Measurements from ENCODE around the gene SLCO3A1.

DNA sequence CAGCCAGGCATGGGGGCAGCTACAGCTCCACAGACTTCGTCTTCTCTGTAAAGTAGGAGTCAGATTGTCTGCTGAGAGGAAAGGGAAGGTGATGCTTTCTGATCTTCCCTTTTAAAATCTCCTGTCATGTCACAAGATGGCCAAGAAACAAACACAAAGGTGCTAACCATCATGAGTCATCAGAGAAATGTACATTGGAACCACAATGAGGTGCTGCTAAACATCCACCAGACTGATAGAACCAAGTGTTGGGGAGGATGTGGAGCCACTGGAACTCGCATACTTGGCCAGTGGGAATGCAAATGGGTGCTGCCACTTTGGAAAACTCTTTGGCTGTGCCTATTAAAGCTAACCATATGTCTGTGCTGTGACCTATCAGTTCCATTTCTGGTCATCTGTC lies 268.8 kb downstream of the SLCO3A1 start:
- TF ChIP-seq, protein P1, sequence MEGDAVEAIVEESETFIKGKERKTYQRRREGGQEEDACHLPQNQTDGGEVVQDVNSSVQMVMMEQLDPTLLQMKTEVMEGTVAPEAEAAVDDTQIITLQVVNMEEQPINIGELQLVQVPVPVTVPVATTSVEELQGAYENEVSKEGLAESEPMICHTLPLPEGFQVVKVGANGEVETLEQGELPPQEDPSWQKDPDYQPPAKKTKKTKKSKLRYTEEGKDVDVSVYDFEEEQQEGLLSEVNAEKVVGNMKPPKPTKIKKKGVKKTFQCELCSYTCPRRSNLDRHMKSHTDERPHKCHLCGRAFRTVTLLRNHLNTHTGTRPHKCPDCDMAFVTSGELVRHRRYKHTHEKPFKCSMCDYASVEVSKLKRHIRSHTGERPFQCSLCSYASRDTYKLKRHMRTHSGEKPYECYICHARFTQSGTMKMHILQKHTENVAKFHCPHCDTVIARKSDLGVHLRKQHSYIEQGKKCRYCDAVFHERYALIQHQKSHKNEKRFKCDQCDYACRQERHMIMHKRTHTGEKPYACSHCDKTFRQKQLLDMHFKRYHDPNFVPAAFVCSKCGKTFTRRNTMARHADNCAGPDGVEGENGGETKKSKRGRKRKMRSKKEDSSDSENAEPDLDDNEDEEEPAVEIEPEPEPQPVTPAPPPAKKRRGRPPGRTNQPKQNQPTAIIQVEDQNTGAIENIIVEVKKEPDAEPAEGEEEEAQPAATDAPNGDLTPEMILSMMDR (conservative IDR thresholded peaks at IDR 0.05; ENCODE audit: low read length): no peak
- TF ChIP-seq EZH2phosphoT487 (IDR thresholded peaks at IDR 0.05; ENCODE audit: borderline replicate concordance, low read depth, low read length): no peak
